ENCODE data around the gene STARD4.

Gene STARD4

GRCh38 chr5:111469293-111469896, 42.9 kb downstream of the STARD4 start:
- DNase-seq, result no peak

GRCh38 chr5:111463311-111463710, 49.0 kb downstream of the STARD4 start:
- peak; percentile 4 for DNase-seq

DNA sequence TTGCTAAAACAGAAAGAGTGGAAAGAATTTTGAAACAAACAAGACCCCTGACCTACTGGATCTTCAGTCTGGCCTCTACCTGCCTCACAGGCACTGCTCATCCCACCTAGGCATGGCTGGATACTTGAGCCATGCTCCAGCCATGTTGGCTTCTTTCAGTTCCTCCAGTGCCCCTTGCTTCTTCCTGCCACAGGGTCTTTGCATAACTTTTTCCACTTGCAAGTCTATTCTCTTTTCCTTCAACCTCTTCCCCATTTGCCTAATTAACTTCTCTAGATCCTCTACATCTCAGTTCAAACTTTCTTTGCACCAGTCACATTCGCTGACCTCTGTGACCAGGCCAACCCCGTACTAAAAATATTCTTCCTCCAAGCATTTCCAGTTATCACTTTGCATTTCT, 50.4 kb downstream of the STARD4 start:
- DNase-seq, result no peak

GRCh38 chr5:111461255-111461671, 51.1 kb downstream of the STARD4 start:
- peak; percentile 0 for DNase-seq

DNA sequence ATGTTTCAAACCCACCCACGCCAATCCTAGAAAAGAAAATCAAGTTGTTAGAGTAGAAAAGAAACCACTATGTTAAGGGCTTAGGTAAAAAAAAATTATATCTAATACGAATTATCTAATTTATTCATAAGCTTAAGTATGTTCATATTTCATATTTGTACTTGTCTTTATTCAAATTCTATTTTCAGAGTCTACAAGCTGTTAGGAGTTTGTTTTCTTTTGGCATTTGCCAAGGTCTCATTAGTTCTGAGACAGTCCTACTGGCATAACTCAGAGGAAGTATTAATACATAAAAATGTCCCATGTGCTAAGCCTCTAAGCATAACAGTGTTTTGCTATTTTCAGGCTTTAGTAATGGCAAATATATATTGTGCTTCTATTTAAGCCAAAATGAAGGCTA, 57.6 kb downstream of the STARD4 start:
- no peak for DNase-seq

DNA sequence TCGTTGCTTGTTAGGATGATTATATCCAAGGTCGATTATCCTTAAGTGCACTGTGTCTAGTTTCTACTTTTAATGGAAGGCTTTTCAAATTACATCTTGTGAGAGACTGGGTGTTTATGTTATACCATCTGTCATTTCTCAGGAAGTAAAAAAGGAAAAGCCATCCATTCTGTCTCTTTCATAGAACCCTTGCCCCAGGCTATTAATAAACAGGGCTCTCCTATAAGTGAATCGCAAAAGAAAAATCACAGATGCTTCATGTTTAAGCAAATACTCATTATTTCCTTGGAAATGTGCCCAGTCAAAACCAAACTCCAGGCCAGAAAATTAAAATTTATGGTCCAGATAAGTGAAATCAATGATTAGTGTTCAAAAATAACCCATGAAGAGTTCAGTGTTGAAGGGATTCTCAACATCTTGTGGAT, 58.1 kb downstream of the STARD4 start:
- DNase-seq, result peak; percentile 13

GRCh38 chr5:111453747-111454146, 58.6 kb downstream of the STARD4 start:
- DNase-seq, result no peak

- DNase-seq, result no peak
These were observed 59.0 kb downstream of the STARD4 start for GRCh38 chr5:111453295-111453694.

GRCh38 chr5:111447822-111448221, 64.5 kb downstream of the STARD4 start:
- peak; percentile 5 for DNase-seq

DNA sequence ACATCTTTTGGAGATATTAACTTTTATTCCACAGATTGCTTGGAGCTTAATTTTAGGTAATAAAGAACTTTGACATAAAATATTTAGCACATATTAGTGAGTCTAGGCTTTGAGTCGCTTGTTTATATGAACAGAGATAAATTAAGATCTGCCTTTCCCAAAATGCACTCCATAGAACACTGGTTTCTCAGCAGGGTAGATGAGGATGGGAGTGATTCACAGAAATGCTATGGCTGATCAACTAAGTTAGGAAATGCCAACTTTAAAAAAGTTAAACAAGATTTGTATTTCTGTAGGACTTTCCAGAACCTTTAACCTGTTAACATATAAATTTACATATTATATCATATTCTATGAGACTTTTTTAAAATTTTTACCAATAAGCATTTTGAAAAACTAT, 65.2 kb downstream of the STARD4 start:
- no peak for DNase-seq
